Peyer's patch (tissue), 4 donors: Measurements from ENCODE around the gene ABCA2.

ENCODE experiments used
- CTCF ChIP-seq, 6 experiments: fragments of 450-650 bp in 4 of 6; fragments of 200-600 bp in 2 of 6; sonication (generic) in 1 of 6; IDR thresholded peaks; one replicate each; pipeline ENCODE4 v1.5.1; 2017 to 2019; ENCODE audit warnings: antibody characterized with exemption in 6 of 6, mild to moderate bottlenecking in 3 of 6, moderate library complexity in 1 of 6
- POLR2A ChIP-seq, 2 donors: fragments of 450-650 bp; IDR thresholded peaks; one replicate each; pipeline ENCODE4 v1.5.1; 2017; ENCODE audit warnings: antibody characterized with exemption in 2 of 2, mild to moderate bottlenecking in 2 of 2, moderate library complexity in 2 of 2

- TF ChIP-seq CTCF (IDR thresholded peaks at IDR 0.05) (no peak), POLR2A (IDR thresholded peaks at IDR 0.05) (no peak)
Observed at GRCh38 chr9:136977223-136977622, 50.8 kb downstream of the ABCA2 start, which contains the start of gene PTGDS.
